Measurements from ENCODE around the gene RPS6KA2.

Gene RPS6KA2

DNA sequence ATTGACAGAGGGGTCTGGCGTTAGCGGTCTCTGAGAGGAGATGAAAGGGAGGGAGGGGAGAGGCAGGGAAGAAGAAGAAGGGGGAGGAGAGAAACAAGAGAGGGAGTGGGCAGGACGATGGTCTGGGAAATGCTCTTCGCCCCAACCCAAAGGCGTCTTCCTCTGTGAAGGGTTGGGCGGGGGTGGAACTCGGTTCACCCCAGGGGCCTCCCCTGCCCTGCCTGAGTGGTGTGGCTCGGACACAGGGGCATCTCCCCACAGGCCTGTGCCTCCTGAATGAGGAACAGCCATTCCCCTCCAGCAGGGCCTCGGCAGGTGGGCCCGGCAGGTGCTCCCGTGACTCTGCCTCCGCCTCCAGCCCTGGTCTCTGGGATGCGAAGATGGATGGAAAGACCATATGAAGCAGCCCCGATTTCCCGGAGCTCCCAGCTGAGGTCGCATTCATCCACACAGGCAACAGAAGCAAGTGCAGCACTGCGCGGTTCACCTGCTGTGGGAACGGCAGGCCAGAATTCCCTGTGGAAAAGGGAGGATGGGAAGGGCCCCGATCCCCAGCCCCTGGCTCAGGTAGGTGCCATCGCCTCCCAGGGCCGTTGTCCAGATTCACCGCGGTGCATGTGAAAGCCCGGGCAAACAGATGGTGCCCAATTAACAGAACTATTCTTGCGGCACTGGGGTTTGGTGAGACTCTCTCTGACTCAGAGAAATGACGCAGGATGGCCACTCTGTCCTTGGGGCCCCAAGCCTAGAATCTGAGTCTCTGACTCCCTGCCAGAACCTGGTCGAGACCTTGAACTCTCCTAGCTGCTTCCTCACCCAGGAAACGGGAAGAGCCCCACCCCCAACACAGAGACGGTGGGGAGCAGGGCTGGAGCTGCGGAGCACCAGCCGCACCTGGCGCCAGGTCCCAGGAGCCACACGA lies 29.4 kb upstream of the RPS6KA2 start:
- in situ Hi-C loops (cut with MboI; ENCODE audit: low sequenced_read_pairs): no loop called here

DNA sequence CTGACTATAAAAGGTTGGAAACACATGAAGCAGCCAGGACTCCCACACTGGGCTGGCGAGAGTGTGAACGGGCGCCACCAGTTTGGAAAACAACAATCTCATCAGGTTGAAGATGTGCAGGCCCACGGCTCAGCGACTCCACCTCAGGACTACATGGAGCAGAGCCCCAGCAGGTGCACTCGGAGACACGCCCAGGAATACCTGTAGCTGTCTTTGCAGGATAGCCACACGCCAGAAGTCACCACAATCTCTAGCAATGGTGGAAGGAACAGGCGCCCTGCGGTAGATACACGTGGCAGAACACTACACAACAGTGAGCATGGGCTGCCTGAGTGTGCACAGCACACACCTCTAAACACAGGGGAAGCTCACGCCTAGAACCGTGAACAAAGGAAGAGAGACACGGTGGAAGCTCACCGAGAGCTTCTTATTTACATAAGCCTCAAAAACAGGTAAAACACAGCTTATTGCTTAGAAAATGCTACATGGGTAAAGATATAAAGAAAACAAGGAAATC lies 28.7 kb upstream of the RPS6KA2 start:
- in situ Hi-C loops (cut with MboI; ENCODE audit: low sequenced_read_pairs): no loop called here

- in situ Hi-C loops (cut with MboI; ENCODE audit: low sequenced_read_pairs): no loop called here
Observed at GRCh38 chr6:166655251-166655650, 28.2 kb upstream of the RPS6KA2 start.

GRCh38 chr6:166654573-166654972 lies 27.5 kb upstream of the RPS6KA2 start:
- in situ Hi-C loops (cut with MboI; ENCODE audit: low sequenced_read_pairs): no loop called here

- in situ Hi-C loops (cut with MboI; ENCODE audit: low sequenced_read_pairs): no loop called here
Observed at GRCh38 chr6:166653639-166653941, 26.5 kb upstream of the RPS6KA2 start.

GRCh38 chr6:166650824-166651807 lies 24.1 kb upstream of the RPS6KA2 start:
- in situ Hi-C loops (cut with MboI; ENCODE audit: low sequenced_read_pairs): no loop called here

DNA sequence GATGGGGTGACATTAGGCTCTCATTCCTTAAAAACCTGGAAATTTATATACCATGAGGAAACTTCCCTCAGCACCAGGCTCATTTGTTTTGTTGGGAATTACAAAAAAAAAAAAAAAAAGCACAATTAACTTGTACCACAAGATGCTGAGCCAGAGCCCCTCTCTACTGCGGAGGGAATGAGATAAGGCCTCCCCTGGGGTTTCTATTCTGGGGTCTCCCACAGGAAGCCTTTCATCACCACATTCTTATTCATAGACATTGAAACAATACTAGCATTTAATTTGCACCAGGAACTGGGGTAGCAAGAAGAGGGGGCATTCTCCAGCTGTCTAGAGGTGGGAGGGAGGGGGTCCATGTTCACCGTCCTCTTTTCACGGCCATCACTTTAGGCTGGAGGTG lies 23.0 kb upstream of the RPS6KA2 start:
- in situ Hi-C loops (cut with MboI; ENCODE audit: low sequenced_read_pairs): no loop called here

DNA sequence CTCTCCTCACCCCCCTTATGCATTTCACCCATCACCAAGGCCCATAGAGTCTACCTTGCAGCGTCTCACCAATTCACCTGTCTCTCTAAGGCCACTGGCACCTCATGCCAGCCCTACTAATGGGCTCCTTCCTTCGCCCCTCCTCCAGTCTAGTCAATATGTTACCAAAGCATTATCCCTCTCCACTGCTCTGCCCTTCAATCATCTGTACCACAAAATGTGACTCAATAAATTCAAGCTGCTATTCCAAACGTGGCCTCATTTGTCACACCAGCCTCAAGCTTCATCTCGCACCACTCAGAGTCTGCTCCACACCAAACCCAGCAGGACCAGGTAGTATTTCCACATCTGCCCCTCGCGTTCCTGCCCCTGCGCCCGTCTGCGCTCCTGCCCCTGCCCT lies 21.8 kb upstream of the RPS6KA2 start:
- in situ Hi-C loops (cut with MboI; ENCODE audit: low sequenced_read_pairs): no loop called here

GRCh38 chr6:166647896-166648295 lies 20.8 kb upstream of the RPS6KA2 start:
- in situ Hi-C loops (cut with MboI; ENCODE audit: low sequenced_read_pairs): no loop called here

DNA sequence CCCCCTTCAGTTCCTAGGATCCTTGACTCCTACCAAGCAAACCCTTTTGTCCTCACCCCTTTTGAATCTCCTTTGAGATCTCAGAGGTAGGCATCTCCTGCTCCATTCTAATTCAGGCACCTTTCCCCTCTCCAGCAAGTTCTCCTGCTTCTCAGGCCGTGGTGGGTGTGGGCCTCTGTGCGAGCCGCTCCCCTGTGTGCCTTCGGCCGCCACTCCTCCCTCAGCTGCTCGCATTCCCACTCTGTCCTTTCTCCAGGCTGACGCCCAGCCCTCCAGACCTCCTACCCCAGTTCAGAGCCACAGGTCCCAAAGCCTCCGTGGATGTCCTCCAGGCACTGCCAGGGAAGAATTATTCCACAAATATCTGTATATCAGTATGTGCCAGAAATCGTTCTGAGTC lies 19.7 kb upstream of the RPS6KA2 start:
- in situ Hi-C loops (cut with MboI; ENCODE audit: low sequenced_read_pairs): no loop called here

DNA sequence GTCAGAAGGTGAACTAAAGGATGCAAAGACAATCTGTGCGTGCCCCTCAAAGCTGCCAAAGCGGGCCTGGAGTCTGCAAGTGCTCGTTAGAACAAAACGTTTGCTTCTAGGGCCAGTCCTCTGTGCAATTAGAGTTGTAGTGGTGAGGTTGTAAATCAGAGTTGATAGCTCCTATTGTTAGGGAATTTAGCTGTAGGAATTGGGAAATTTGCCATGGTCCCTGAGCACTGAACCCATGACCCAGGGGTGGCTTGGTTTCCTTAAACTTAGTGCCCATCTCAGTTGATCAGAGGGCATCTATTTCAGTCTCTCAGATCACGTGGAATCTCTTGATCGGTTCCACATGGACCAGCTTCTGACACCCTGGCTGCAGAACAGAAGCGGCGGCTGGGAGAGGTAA lies 18.8 kb upstream of the RPS6KA2 start:
- in situ Hi-C loops (cut with MboI; ENCODE audit: low sequenced_read_pairs): no loop called here

DNA sequence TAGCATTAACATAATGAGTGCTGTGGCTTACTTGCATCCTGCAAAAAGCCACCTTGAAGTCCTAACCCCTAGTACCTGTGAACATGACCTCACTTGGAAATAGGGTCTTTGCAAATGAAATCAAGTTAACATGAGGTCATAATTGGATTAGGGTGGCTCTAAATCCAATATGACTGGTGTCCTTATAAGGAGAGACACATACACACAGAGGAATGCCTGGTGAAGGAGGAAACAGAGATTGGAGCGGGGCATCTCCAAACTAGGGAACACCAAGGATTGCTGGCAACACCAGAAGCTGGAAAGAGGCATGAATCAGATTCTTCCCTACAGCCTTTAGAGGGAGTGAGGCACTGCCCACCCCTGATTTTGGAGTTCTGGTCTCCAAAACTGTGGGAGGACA lies 17.6 kb upstream of the RPS6KA2 start:
- in situ Hi-C loops (cut with MboI; ENCODE audit: low sequenced_read_pairs): no loop called here

GRCh38 chr6:166643891-166644590 lies 17.0 kb upstream of the RPS6KA2 start:
- in situ Hi-C loops (cut with MboI; ENCODE audit: low sequenced_read_pairs): no loop called here

GRCh38 chr6:166642646-166643045 lies 15.6 kb upstream of the RPS6KA2 start:
- in situ Hi-C loops (cut with MboI; ENCODE audit: low sequenced_read_pairs): no loop called here

- in situ Hi-C loops (cut with MboI; ENCODE audit: low sequenced_read_pairs): no loop called here
Observed at GRCh38 chr6:166640342-166641043, 13.4 kb upstream of the RPS6KA2 start.

GRCh38 chr6:166639921-166640320 lies 12.9 kb upstream of the RPS6KA2 start:
- in situ Hi-C loops (cut with MboI; ENCODE audit: low sequenced_read_pairs): no loop called here

DNA sequence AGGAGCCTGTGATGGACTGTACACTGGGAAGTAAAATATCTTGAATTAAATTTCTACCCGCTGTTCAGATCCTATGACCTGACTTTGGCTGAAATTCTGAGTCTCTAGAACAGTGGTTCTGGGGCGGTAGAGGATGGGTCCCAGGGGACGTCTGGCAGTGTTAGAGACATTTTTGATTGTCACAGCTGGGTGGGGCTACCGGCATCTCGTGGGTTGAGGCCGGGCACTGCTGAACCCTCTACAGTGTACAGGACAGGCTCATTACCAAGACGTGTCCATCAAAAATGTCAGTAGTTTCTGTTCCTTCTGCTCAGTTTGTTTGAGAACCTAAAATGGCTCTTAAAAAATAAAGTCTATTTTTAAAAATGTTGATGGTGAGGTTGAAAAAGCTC lies 11.5 kb upstream of the RPS6KA2 start:
- in situ Hi-C loops (cut with MboI; ENCODE audit: low sequenced_read_pairs): no loop called here

DNA sequence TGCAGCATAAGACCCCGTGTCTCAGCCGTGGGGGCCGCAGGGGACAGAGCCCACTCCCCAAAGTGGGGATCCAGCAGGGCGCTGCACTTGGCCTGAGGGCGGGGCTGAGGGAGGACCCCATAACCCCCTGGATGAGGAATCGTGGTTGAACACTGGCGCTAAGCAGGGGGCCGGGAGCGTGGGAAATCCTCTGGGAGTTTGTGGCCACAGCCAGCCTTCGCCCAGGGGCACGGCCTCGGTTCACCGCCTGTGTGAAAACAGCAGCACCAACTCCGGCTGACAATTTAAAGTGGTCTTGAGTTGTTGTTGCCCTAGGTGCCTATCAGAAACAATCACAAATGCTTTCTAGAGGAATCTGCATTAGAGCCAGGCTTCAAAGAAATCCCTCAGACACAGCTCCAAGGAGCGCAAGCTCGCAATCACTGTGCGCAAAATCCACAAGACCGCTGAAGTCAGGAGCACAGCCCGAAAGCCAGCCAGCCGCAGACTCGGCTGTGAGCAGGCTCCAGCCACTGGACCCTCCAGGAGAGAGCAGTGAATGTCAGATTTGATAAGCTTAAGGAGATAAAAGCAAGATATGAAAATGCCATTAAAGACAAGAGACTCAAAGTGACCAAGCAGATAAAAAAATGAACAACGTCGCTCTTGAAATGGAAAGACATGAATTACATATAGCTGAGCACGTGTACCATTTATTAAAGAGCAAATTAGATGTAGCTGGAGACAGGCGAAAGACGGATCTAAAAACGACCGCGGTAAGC lies 10.9 kb upstream of the RPS6KA2 start:
- in situ Hi-C loops (cut with MboI; ENCODE audit: low sequenced_read_pairs): no loop called here

GRCh38 chr6:166636934-166637333 lies 9.9 kb upstream of the RPS6KA2 start:
- in situ Hi-C loops (cut with MboI; ENCODE audit: low sequenced_read_pairs): no loop called here

All from hTERT RPE-1 (cell line).